GM12865 (cell line): ENCODE results near the gene RAB40A.
"Not testable (repeated sequence)": the region's sequence is repeated elsewhere in the genome, so short reads cannot be mapped to it uniquely, and the experiment has no call there.

Experiments
- DNase-seq: peaks from one replicate; pipeline ENCODE4 v3.0.0; 2010; ENCODE audit warnings: low read depth
- H3K4me3 ChIP-seq: 2 replicates; pipeline ENCODE4 v1.5.1; 2011; ENCODE audit warnings: mild to moderate bottlenecking, low read depth, low read length, control low read depth
- CTCF ChIP-seq: IDR thresholded peaks from 2 replicates; pipeline ENCODE4 v1.5.1; 2011; ENCODE audit warnings: low read length, control low read depth, low read depth, inconsistent platforms; ENCODE audit not compliant: insufficient read depth; ENCODE audit errors: missing control alignments

Gene RAB40A

GRCh38 chrX:103467887-103468286 is 51.4 kb downstream of the RAB40A start:
- TF ChIP-seq CTCF = no peak
- no peak overlapping the region for H3K4me3 ChIP-seq
- no peak for DNase-seq

GRCh38 chrX:103467156-103467555 is 52.1 kb downstream of the RAB40A start:
- no peak for DNase-seq
- H3K4me3 ChIP-seq = no peak overlapping the region
- TF ChIP-seq CTCF = no peak

- peak overlapping the region; percentile 37; the same call in 1 of the 2 replicates for H3K4me3 ChIP-seq
- peak; percentile 70 for DNase-seq
- peak; percentile 55 for TF ChIP-seq CTCF
These were observed 54.5 kb downstream of the RAB40A start for GRCh38 chrX:103464774-103465117.

GRCh38 chrX:103464072-103464773 is 55.1 kb downstream of the RAB40A start:
- peak; percentile 11 for DNase-seq
- H3K4me3 ChIP-seq = peak overlapping the region; percentile 37
- peak; percentile 34 for TF ChIP-seq CTCF

GRCh38 chrX:103461156-103461555 is 58.1 kb downstream of the RAB40A start:
- H3K4me3 ChIP-seq = no peak overlapping the region
- no peak for DNase-seq
- no peak for TF ChIP-seq CTCF

GRCh38 chrX:103460001-103460755 is 59.1 kb downstream of the RAB40A start:
- not testable (repeated sequence) for DNase-seq, H3K4me3 ChIP-seq

GRCh38 chrX:103453655-103454054 is 65.6 kb downstream of the RAB40A start:
- no peak for TF ChIP-seq CTCF
- H3K4me3 ChIP-seq = no peak overlapping the region
- no peak for DNase-seq
